ENCODE data around the gene GCLM.
"Not testable (repeated sequence)": the region's sequence is repeated elsewhere in the genome, so short reads cannot be mapped to it uniquely, and the experiment has no call there.

Gene GCLM

GRCh38 chr1:93869653-93870052 is 39.6 kb downstream of the GCLM start:
- H3K79me2 ChIP-seq (ENCODE audit: insufficient read depth, low read length) = no peaks in the 10 kb centered on the region
- no peak for TF ChIP-seq CTCF (IDR thresholded peaks at IDR 0.05; ENCODE audit: insufficient read depth, low read length, poor library complexity, severe bottlenecking)
- TF ChIP-seq EZH2phosphoT487 (conservative IDR thresholded peaks at IDR 0.05; ENCODE audit: low read length) = no peak
- no peaks in the 10 kb centered on the region for H4K20me1 ChIP-seq (ENCODE audit: low read depth, low read length)
- peaks cover 45% of the 10 kb centered on the region for H3K36me3 ChIP-seq (ENCODE audit: low read length)
- H3K27ac ChIP-seq (ENCODE audit: low read depth, low read length) = no peak overlapping the region
- no peaks in the 10 kb centered on the region for H3F3A ChIP-seq (ENCODE audit: insufficient read depth)
- H3K27me3 ChIP-seq (ENCODE audit: low read length) = no peaks in the 10 kb centered on the region
- no peaks in the 10 kb centered on the region for H3K9me2 ChIP-seq (replicated peaks; ENCODE audit: insufficient read depth, low read length)
- H2AFZ ChIP-seq (ENCODE audit: low read depth, low read length, severe bottlenecking) = no peak overlapping the region
- no peak overlapping the region for H3K9ac ChIP-seq (ENCODE audit: low read length)
- H3K4me2 ChIP-seq (ENCODE audit: low read depth, low read length, poor library complexity, severe bottlenecking) = no peak overlapping the region
- H3K4me3 ChIP-seq (ENCODE audit: insufficient read depth, low read length, poor library complexity, severe bottlenecking) = no peak overlapping the region
- H3K9me3 ChIP-seq (ENCODE audit: insufficient read depth, low read length) = no peaks in the 10 kb centered on the region

GRCh38 chr1:93868492-93868891 is 40.7 kb downstream of the GCLM start:
- H4K20me1 ChIP-seq (ENCODE audit: low read depth, low read length); H3K79me2 ChIP-seq (ENCODE audit: insufficient read depth, low read length); H3K4me3 ChIP-seq (ENCODE audit: insufficient read depth, low read length, poor library complexity, severe bottlenecking); H3K9me2 ChIP-seq (replicated peaks; ENCODE audit: insufficient read depth, low read length); H3K9me3 ChIP-seq (ENCODE audit: insufficient read depth, low read length); H3K27me3 ChIP-seq (ENCODE audit: low read length); H3K4me2 ChIP-seq (ENCODE audit: low read depth, low read length, poor library complexity, severe bottlenecking); H3K9ac ChIP-seq (ENCODE audit: low read length); H2AFZ ChIP-seq (ENCODE audit: low read depth, low read length, severe bottlenecking); H3K27ac ChIP-seq (ENCODE audit: low read depth, low read length); H3F3A ChIP-seq (ENCODE audit: insufficient read depth): not testable (repeated sequence)
- peaks cover 39% of the 10 kb centered on the region for H3K36me3 ChIP-seq (ENCODE audit: low read length)

- Histone ChIP-seq H3K36me3 (ENCODE audit: low read length) (peaks cover 14% of the 10 kb centered on the region), H3K27ac (ENCODE audit: low read depth, low read length) (no peak overlapping the region)
- TF ChIP-seq CTCF (IDR thresholded peaks at IDR 0.05; ENCODE audit: insufficient read depth, low read length, poor library complexity, severe bottlenecking) = no peak
- TF ChIP-seq EZH2phosphoT487 (conservative IDR thresholded peaks at IDR 0.05; ENCODE audit: low read length) = no peak
Measured at GRCh38 chr1:93865253-93865652, 44.0 kb downstream of the GCLM start.

GRCh38 chr1:93864175-93864574 is 45.1 kb downstream of the GCLM start:
- Histone ChIP-seq H3K79me2 (ENCODE audit: insufficient read depth, low read length) (no peaks in the 10 kb centered on the region), H3K9me2 (replicated peaks; ENCODE audit: insufficient read depth, low read length) (no peaks in the 10 kb centered on the region), H3K27ac (ENCODE audit: low read depth, low read length) (no peak overlapping the region), H3K27me3 (ENCODE audit: low read length) (no peaks in the 10 kb centered on the region), H3K4me2 (ENCODE audit: low read depth, low read length, poor library complexity, severe bottlenecking) (no peak overlapping the region), H2AFZ (ENCODE audit: low read depth, low read length, severe bottlenecking) (no peak overlapping the region), H3K9me3 (ENCODE audit: insufficient read depth, low read length) (no peaks in the 10 kb centered on the region), H3K9ac (ENCODE audit: low read length) (no peak overlapping the region), H3F3A (ENCODE audit: insufficient read depth) (no peaks in the 10 kb centered on the region), H4K20me1 (ENCODE audit: low read depth, low read length) (no peaks in the 10 kb centered on the region), H3K36me3 (ENCODE audit: low read length) (peaks cover 4% of the 10 kb centered on the region; the same call in 1 of the 2 replicates), H3K4me3 (ENCODE audit: insufficient read depth, low read length, poor library complexity, severe bottlenecking) (no peak overlapping the region)
- TF ChIP-seq CTCF (IDR thresholded peaks at IDR 0.05; ENCODE audit: insufficient read depth, low read length, poor library complexity, severe bottlenecking) (no peak), EZH2phosphoT487 (conservative IDR thresholded peaks at IDR 0.05; ENCODE audit: low read length) (no peak)

More at GRCh38 chr1:93865253-93865652, 44.0 kb downstream of the GCLM start:
- no peaks in the 10 kb centered on the region for H3K9me2 ChIP-seq (replicated peaks; ENCODE audit: insufficient read depth, low read length)
- H3K27me3 ChIP-seq (ENCODE audit: low read length) = no peaks in the 10 kb centered on the region
- no peak overlapping the region for H3K4me3 ChIP-seq (ENCODE audit: insufficient read depth, low read length, poor library complexity, severe bottlenecking)
- no peaks in the 10 kb centered on the region for H4K20me1 ChIP-seq (ENCODE audit: low read depth, low read length)
- no peaks in the 10 kb centered on the region for H3K79me2 ChIP-seq (ENCODE audit: insufficient read depth, low read length)
- no peak overlapping the region for H2AFZ ChIP-seq (ENCODE audit: low read depth, low read length, severe bottlenecking)
- H3K4me2 ChIP-seq (ENCODE audit: low read depth, low read length, poor library complexity, severe bottlenecking) = no peak overlapping the region
- H3F3A ChIP-seq (ENCODE audit: insufficient read depth) = no peaks in the 10 kb centered on the region
- no peak overlapping the region for H3K9ac ChIP-seq (ENCODE audit: low read length)
- no peaks in the 10 kb centered on the region for H3K9me3 ChIP-seq (ENCODE audit: insufficient read depth, low read length)

- not testable (repeated sequence) for H3K9me3 ChIP-seq (ENCODE audit: insufficient read depth, low read length); H3K4me3 ChIP-seq (ENCODE audit: insufficient read depth, low read length, poor library complexity, severe bottlenecking); H3K36me3 ChIP-seq (ENCODE audit: low read length); H3K9ac ChIP-seq (ENCODE audit: low read length); H3K9me2 ChIP-seq (replicated peaks; ENCODE audit: insufficient read depth, low read length); H3K79me2 ChIP-seq (ENCODE audit: insufficient read depth, low read length); H3K4me2 ChIP-seq (ENCODE audit: low read depth, low read length, poor library complexity, severe bottlenecking); H3F3A ChIP-seq (ENCODE audit: insufficient read depth); H3K27me3 ChIP-seq (ENCODE audit: low read length); H2AFZ ChIP-seq (ENCODE audit: low read depth, low read length, severe bottlenecking); H4K20me1 ChIP-seq (ENCODE audit: low read depth, low read length); H3K27ac ChIP-seq (ENCODE audit: low read depth, low read length)
Measured at GRCh38 chr1:93857653-93858052, 51.6 kb downstream of the GCLM start.

- not testable (repeated sequence) for H3K27ac ChIP-seq (ENCODE audit: low read depth, low read length); H3K27me3 ChIP-seq (ENCODE audit: low read length); H3K9me3 ChIP-seq (ENCODE audit: insufficient read depth, low read length); H2AFZ ChIP-seq (ENCODE audit: low read depth, low read length, severe bottlenecking); H3K36me3 ChIP-seq (ENCODE audit: low read length); H4K20me1 ChIP-seq (ENCODE audit: low read depth, low read length); H3F3A ChIP-seq (ENCODE audit: insufficient read depth); H3K4me2 ChIP-seq (ENCODE audit: low read depth, low read length, poor library complexity, severe bottlenecking); H3K9ac ChIP-seq (ENCODE audit: low read length); H3K4me3 ChIP-seq (ENCODE audit: insufficient read depth, low read length, poor library complexity, severe bottlenecking); H3K79me2 ChIP-seq (ENCODE audit: insufficient read depth, low read length); H3K9me2 ChIP-seq (replicated peaks; ENCODE audit: insufficient read depth, low read length)
Measured at GRCh38 chr1:93855983-93856382, 53.2 kb downstream of the GCLM start.

Measured in SU-DHL-6 (cell line).